ENCODE measurements around the gene CNTNAP5. TPM values are rescaled to one million over a fixed set of nuclear protein-coding genes. Genes with fewer than 3 reads are reported as not detected.

The CNTNAP5 gene
- total RNA-seq, 1 experiment from 2014 or later = not detected

GRCh38 chr2:124959581-124959980, 934.5 kb downstream of the CNTNAP5 start:
- BruUV-seq (replicated peaks) = no TSS peak
- intact Hi-C loops (cut with micrococcal nuclease; ENCODE audit: unreplicated experiment) = no loop called here
- Histone ChIP-seq H3K9me3 (ENCODE audit: low read depth, low read length, poor library complexity, severe bottlenecking) (no peaks in the 10 kb centered on the region), H3K36me3 (ENCODE audit: insufficient read depth, low read length, poor library complexity, severe bottlenecking) (no peaks in the 10 kb centered on the region), H3K27me3 (replicated peaks; ENCODE audit: insufficient read depth, low read depth, low read length, poor library complexity) (no peaks in the 10 kb centered on the region), H3K27ac (ENCODE audit: low read depth, low read length, poor library complexity, severe bottlenecking) (no peak overlapping the region), H3K4me1 (ENCODE audit: insufficient read depth, low read length, poor library complexity, severe bottlenecking) (no peaks in the 10 kb centered on the region), H3K4me3 (ENCODE audit: low read depth, low read length, poor library complexity, severe bottlenecking) (no peak overlapping the region)
- POLR2A ChIA-PET (ENCODE audit: low non-redundant PET) = no interaction called here
- no peak for TF ChIP-seq EZH2 (IDR thresholded peaks at IDR 0.05; ENCODE audit: borderline replicate concordance, low read depth, low read length, poor library complexity, severe bottlenecking)
- DNase-seq (ENCODE audit: low spot score) = no peak
- CTCF ChIA-PET = no interaction called here

- DNase-seq (ENCODE audit: low spot score) = no peak
- H3K27ac ChIP-seq (ENCODE audit: low read depth, low read length, poor library complexity, severe bottlenecking) = no peak overlapping the region
- intact Hi-C loops (cut with micrococcal nuclease; ENCODE audit: unreplicated experiment) = no loop called here
- H3K4me3 ChIP-seq (ENCODE audit: low read depth, low read length, poor library complexity, severe bottlenecking) = no peak overlapping the region
- no peaks in the 10 kb centered on the region for H3K4me1 ChIP-seq (ENCODE audit: insufficient read depth, low read length, poor library complexity, severe bottlenecking)
- H3K9me3 ChIP-seq (ENCODE audit: low read depth, low read length, poor library complexity, severe bottlenecking) = no peaks in the 10 kb centered on the region
- ChIA-PET POLR2A (ENCODE audit: low non-redundant PET) (no interaction called here), CTCF (no interaction called here)
- H3K36me3 ChIP-seq (ENCODE audit: insufficient read depth, low read length, poor library complexity, severe bottlenecking) = no peaks in the 10 kb centered on the region
- no TSS peak for BruUV-seq (replicated peaks)
- H3K27me3 ChIP-seq (replicated peaks; ENCODE audit: insufficient read depth, low read depth, low read length, poor library complexity) = no peaks in the 10 kb centered on the region
- TF ChIP-seq CTCF (conservative IDR thresholded peaks at IDR 0.05; ENCODE audit: low read depth, low read length) (no peak), EZH2 (IDR thresholded peaks at IDR 0.05; ENCODE audit: borderline replicate concordance, low read depth, low read length, poor library complexity, severe bottlenecking) (no peak)
Observed at GRCh38 chr2:124961132-124961531, 936.0 kb downstream of the CNTNAP5 start.
